Measurements from ENCODE around the gene ERGIC1.

Gene ERGIC1

GRCh38 chr5:172956228-172956627, 122.2 kb downstream of the ERGIC1 start:
- no peaks in the 10 kb centered on the region for H3K27me3 Mint-ChIP-seq
- peaks cover 10% of the 10 kb centered on the region for H3K36me3 Mint-ChIP-seq (ENCODE audit: low read depth)
- ATAC-seq: no peak
- no peak overlapping the region for H3K4me3 Mint-ChIP-seq
- H3K9me3 Mint-ChIP-seq: no peaks in the 10 kb centered on the region
- DNase-seq: no peak
- H3K27ac Mint-ChIP-seq: no peak overlapping the region
- H3K4me1 Mint-ChIP-seq: peaks cover 27% of the 10 kb centered on the region

- Mint-ChIP-seq H3K36me3 (ENCODE audit: low read depth) (peaks cover 17% of the 10 kb centered on the region), H3K9me3 (no peaks in the 10 kb centered on the region), H3K4me1 (peaks cover 32% of the 10 kb centered on the region), H3K4me3 (no peak overlapping the region), H3K27me3 (no peaks in the 10 kb centered on the region), H3K27ac (no peak overlapping the region)
- DNase-seq (no peak), ATAC-seq (no peak)
Measured at GRCh38 chr5:172956936-172957335, 122.9 kb downstream of the ERGIC1 start.

GRCh38 chr5:172957458-172957857, 123.4 kb downstream of the ERGIC1 start:
- H3K9me3 Mint-ChIP-seq: no peaks in the 10 kb centered on the region
- no peak overlapping the region for H3K27ac Mint-ChIP-seq
- ATAC-seq (no peak), DNase-seq (no peak)
- peaks cover 32% of the 10 kb centered on the region for H3K4me1 Mint-ChIP-seq
- H3K27me3 Mint-ChIP-seq: no peaks in the 10 kb centered on the region
- peaks cover 17% of the 10 kb centered on the region for H3K36me3 Mint-ChIP-seq (ENCODE audit: low read depth)
- H3K4me3 Mint-ChIP-seq: peak overlapping the region; percentile 11

DNA sequence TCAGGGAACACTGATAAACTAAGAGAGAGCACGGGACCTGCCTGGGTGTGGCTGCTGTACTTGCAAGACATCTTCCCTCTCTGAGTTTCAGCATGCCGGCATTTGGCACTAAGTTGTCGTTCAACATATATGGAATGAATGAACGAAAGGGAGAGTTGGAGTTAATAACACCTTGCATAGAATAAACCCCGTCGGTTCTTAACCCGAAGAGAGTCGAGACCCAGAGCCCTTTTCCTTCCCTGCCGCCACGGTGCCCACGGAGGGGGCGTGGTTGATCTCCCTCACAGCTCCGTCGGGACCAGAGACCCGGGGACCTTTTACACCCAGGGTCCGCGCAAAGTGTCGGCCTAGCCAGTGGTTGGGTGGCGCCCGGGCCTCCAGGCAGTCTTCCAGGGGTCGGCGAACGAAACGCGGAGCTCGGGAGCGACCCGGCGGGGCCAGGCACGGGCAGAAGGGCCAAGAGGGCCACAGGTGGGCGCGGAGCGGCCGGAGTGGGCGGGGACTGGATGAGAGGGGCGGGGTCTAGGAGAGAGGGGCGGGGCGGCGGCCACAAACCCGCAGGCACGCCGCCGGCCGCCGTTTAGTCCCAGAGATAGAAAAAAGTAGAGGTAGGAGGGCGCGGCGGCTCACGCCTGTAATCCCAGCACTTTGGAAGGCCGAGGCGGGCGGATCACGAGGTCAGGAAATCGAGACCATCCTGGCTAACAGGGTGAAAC, 124.4 kb downstream of the ERGIC1 start:
- DNase-seq (peak; percentile 74), ATAC-seq (peak; percentile 61)
- Mint-ChIP-seq H3K4me3 (peak overlapping the region; percentile 95), H3K4me1 (peaks cover 32% of the 10 kb centered on the region), H3K9me3 (no peaks in the 10 kb centered on the region), H3K27me3 (no peaks in the 10 kb centered on the region), H3K27ac (peak overlapping the region; percentile 95), H3K36me3 (ENCODE audit: low read depth) (peaks cover 19% of the 10 kb centered on the region)

GRCh38 chr5:172959824-172960799, 126.1 kb downstream of the ERGIC1 start:
- Mint-ChIP-seq H3K27ac (peak overlapping the region; percentile 95), H3K36me3 (ENCODE audit: low read depth) (peaks cover 22% of the 10 kb centered on the region), H3K9me3 (no peaks in the 10 kb centered on the region), H3K27me3 (no peaks in the 10 kb centered on the region), H3K4me1 (peaks cover 32% of the 10 kb centered on the region), H3K4me3 (peak overlapping the region; percentile 95)
- DNase-seq: peak; percentile 11
- peak; percentile 2 for ATAC-seq

DNA sequence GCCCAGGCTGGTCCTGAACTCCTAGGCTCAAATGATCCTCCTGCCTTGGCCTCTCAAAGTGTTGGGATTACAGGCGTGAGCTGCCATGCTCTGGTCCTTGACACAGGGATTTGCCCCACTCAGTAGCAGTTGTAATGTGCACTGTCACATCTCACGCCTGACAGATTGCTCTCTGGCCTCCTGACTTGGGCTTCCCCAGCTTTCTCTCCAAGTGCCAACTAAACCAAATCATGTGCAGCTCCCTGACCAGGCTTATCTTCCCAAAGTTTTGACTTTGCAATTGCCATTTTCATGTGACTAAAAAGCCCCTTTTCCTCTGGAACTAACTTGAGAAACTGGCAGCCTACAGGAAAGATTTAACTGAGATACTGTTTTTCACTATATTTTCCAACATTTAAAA, 135.9 kb downstream of the ERGIC1 start:
- no peak for ATAC-seq
- Mint-ChIP-seq H3K36me3 (ENCODE audit: low read depth) (peaks cover 20% of the 10 kb centered on the region), H3K4me3 (no peak overlapping the region), H3K4me1 (no peaks in the 10 kb centered on the region), H3K27ac (no peak overlapping the region), H3K27me3 (no peaks in the 10 kb centered on the region), H3K9me3 (no peaks in the 10 kb centered on the region)
- no peak for DNase-seq

- H3K4me3 Mint-ChIP-seq: no peak overlapping the region
- H3K4me1 Mint-ChIP-seq: no peaks in the 10 kb centered on the region
- H3K9me3 Mint-ChIP-seq: no peaks in the 10 kb centered on the region
- peaks cover 16% of the 10 kb centered on the region for H3K36me3 Mint-ChIP-seq (ENCODE audit: low read depth)
- H3K27me3 Mint-ChIP-seq: peaks cover 4% of the 10 kb centered on the region
- DNase-seq (no peak), ATAC-seq (no peak)
- no peak overlapping the region for H3K27ac Mint-ChIP-seq
Measured at GRCh38 chr5:172971482-172971881, 137.4 kb downstream of the ERGIC1 start.

DNA sequence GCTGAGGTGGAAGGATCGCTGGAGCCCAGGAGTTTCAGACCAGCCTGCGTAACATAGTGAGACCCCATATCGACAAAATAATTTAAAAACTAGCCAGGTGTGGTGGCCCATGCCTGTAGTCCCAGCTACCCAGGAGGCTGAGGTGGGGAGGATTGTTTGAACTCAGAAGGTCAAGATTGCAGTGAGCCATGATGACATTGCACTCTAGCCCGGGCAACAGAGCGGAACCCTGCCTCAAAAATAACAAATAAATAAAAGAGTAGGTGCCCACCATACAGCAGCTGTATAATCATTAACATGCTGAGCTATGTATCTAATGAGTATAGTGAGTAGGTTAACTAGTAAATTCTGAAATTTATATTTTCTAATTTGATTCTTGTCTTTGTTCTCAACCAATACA, 138.5 kb downstream of the ERGIC1 start:
- H3K27me3 Mint-ChIP-seq: peaks cover 4% of the 10 kb centered on the region
- peaks cover 16% of the 10 kb centered on the region for H3K36me3 Mint-ChIP-seq (ENCODE audit: low read depth)
- no peaks in the 10 kb centered on the region for H3K9me3 Mint-ChIP-seq
- no peak for DNase-seq
- no peak for ATAC-seq
- H3K27ac Mint-ChIP-seq: no peak overlapping the region
- no peaks in the 10 kb centered on the region for H3K4me1 Mint-ChIP-seq
- H3K4me3 Mint-ChIP-seq: no peak overlapping the region

DNA sequence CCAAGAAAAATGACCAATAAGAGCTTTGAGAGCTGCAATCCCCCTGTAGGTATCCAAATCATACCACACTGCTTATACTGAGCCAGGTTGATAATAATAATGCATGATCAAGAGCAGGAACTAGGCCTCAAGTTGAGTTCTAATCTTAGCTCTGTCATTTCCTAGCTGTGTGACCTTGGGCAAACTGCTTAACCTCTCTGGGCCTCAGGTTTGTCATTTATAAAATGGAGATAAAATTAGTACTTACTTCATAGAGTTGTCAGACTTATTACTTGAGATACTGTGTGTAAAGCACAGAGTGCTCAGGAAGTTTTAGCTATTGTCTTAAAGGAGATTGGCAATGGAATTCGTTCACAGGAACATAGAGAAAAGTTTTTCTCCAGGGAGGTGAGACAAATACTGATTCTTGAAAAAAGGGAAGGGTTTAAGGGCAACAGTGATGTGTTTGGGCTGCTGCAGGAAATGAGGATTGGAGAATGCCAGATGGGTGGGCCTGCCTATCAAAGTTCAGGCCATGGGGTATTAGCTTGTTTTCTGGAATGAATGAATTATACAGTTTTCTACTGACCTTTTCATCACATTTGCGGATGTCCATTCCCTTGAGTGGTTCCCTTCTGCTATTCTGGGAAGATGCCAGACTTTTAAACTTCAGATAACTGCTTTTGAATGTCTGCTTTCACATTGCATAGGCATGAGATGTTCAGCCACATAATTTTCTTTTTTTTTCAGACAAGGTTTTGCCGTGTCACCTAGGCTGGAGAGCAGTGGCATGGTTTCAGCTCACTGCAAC, 139.3 kb downstream of the ERGIC1 start:
- ATAC-seq (no peak), DNase-seq (no peak)
- Mint-ChIP-seq H3K27me3 (peaks cover 4% of the 10 kb centered on the region), H3K36me3 (ENCODE audit: low read depth) (peaks cover 14% of the 10 kb centered on the region), H3K4me3 (no peak overlapping the region), H3K4me1 (no peaks in the 10 kb centered on the region), H3K9me3 (no peaks in the 10 kb centered on the region), H3K27ac (no peak overlapping the region)

DNA sequence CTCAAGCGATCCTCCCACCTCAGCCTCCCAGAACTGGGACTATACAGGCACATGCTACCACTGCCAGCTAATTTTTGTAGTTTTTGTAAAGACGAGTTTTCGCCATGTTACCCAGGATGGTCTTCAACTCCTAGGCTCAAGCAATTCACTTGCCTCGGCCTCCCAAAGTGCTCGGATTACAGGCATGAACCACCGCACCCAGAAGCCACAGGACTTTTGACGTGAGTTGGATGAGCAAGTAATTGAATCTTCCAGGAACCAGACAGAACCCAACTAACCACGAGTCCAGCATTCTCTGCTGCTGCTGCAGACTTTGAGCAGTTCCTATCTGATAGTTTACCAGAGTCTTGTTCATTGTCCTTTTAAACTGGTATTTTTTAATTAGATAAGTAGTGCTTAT, 139.9 kb downstream of the ERGIC1 start:
- DNase-seq (no peak), ATAC-seq (no peak)
- no peak overlapping the region for H3K27ac Mint-ChIP-seq
- H3K27me3 Mint-ChIP-seq: peaks cover 4% of the 10 kb centered on the region
- H3K4me1 Mint-ChIP-seq: peaks cover 2% of the 10 kb centered on the region
- no peaks in the 10 kb centered on the region for H3K9me3 Mint-ChIP-seq
- H3K4me3 Mint-ChIP-seq: no peak overlapping the region
- H3K36me3 Mint-ChIP-seq (ENCODE audit: low read depth): peaks cover 10% of the 10 kb centered on the region

DNA sequence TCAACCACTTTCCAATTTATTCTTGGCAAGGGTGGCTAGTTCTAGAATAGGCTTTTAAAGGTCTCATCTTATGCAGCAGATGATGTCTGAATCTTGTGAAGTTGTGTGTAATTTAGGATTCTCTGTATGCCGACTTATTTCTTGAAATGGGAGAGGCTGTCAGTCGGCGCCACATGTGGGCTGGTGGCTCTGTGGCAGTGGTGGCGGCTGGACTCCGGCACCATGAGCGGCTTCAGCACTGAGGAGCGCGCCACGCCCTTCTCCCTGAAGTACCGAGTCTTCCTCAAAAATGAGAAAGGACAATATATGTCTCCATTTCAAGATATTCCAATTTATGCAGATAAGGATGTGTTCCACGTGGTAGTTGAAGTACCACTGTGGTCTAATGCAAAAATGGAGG, 141.2 kb downstream of the ERGIC1 start:
- Mint-ChIP-seq H3K4me3 (no peak overlapping the region), H3K9me3 (no peaks in the 10 kb centered on the region), H3K27ac (no peak overlapping the region), H3K36me3 (ENCODE audit: low read depth) (peaks cover under 1% of the 10 kb centered on the region), H3K27me3 (peaks cover 4% of the 10 kb centered on the region), H3K4me1 (peaks cover 2% of the 10 kb centered on the region)
- no peak for DNase-seq
- no peak for ATAC-seq

GRCh38 chr5:172979778-172980177, 145.7 kb downstream of the ERGIC1 start:
- peaks cover 9% of the 10 kb centered on the region for H3K4me1 Mint-ChIP-seq
- ATAC-seq: no peak

GRCh38 chr5:172981931-172982330, 147.9 kb downstream of the ERGIC1 start:
- no peak for DNase-seq
- Mint-ChIP-seq H3K27me3 (no peaks in the 10 kb centered on the region), H3K4me1 (peaks cover 24% of the 10 kb centered on the region), H3K9me3 (no peaks in the 10 kb centered on the region), H3K27ac (no peak overlapping the region), H3K4me3 (no peak overlapping the region), H3K36me3 (ENCODE audit: low read depth) (peaks cover 18% of the 10 kb centered on the region)
- no peak for ATAC-seq

More at GRCh38 chr5:172979778-172980177, 145.7 kb downstream of the ERGIC1 start:
- H3K4me3 Mint-ChIP-seq: no peak overlapping the region
- no peaks in the 10 kb centered on the region for H3K9me3 Mint-ChIP-seq
- no peak overlapping the region for H3K27ac Mint-ChIP-seq
- H3K27me3 Mint-ChIP-seq: peaks cover 4% of the 10 kb centered on the region
- no peak for DNase-seq
- H3K36me3 Mint-ChIP-seq (ENCODE audit: low read depth): peaks cover 8% of the 10 kb centered on the region

DNA sequence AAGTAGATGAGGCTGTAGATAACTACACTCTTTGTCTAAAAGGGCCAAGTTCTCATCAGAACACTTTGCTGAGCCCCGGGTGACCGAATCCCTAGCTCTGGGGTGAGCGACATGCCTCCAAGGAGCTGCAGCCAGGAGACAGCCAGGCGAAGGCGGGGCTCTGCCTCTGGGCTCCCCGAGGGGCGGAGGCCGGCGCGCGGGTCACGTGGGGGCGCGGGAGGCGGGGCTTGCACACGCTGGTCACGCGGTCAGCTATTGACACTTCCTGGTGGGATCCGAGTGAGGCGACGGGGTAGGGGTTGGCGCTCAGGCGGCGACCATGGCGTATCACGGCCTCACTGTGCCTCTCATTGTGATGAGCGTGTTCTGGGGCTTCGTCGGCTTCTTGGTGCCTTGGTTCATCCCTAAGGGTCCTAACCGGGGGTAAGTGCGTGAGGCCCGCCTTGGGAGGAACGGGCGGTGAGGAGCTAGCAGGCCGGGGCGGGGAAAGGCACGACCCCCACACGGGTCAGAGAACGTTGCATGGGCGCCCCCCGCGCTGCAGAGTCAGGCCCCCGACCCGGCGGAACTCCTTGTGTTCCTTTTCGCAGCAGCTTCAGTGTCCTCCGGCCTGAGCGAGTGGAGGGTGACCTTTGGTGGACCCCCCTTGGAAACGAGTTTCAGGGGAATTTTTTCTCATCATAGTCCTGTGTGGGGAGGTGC, 149.6 kb downstream of the ERGIC1 start, which contains the start of gene ATP6V0E1:
ATP6V0E1 (plus strand) TSS at position 230 of the 702 bp plus-strand sequence; CDS start at position 320, 90 bp downstream.
- peaks cover 30% of the 10 kb centered on the region for H3K36me3 Mint-ChIP-seq (ENCODE audit: low read depth)

More for the DNA sequence above, 149.6 kb downstream of the ERGIC1 start, which contains the start of gene ATP6V0E1:
- Mint-ChIP-seq H3K27me3 (no peaks in the 10 kb centered on the region), H3K4me1 (peaks cover 35% of the 10 kb centered on the region), H3K9me3 (no peaks in the 10 kb centered on the region), H3K4me3 (peak within 1 kb of the TSS; percentile 98), H3K27ac (peak within 1 kb of the TSS; percentile 99)
- ATAC-seq (peak; percentile 94), DNase-seq (peak; percentile 98)
